HG03565 (cell line): ENCODE results near the gene ARSB.
"Not testable (repeated sequence)": the region's sequence is repeated elsewhere in the genome, so short reads cannot be mapped to it uniquely, and the experiment has no call there.

Experiments used
- ATAC-seq: cut with Tn5 transposase; IDR thresholded peaks from one replicate; pipeline ENCODE4 v1.9.1; 2021; ENCODE audit warnings: mild to moderate bottlenecking, moderate library complexity; ENCODE audit not compliant: unreplicated experiment

ARSB gene

DNA sequence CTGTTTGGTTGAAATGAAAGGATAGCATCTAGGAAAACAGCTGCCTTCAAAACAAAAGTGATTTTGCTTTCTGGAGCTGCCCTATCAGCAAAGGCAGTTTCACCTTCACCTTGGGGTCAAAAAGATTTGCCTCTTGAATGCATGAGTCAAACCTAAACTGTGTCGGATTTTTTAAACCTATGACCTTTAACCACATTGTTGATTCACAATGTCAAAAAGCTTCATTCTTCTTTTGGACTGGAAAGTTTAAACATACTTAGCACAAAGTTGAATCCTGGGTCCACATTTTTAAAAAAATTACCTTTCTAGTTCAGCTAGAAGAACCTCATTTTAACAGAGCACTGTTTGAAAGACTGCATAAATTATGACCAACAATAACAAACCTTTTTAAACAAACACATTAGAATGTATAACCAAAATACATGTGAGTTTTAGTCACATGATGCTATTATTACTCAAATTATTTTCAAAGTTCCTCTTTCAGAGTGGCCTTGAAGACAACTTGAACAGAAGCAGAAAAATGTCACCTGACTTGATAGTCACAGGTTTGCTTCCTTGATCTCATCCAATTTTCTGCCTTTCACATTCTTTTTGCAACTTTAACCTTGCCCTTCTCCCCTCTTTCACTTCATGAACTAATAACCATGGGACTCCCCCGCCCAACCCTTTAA is 226.8 kb downstream of the ARSB start:
- peak; percentile 65 for ATAC-seq

DNA sequence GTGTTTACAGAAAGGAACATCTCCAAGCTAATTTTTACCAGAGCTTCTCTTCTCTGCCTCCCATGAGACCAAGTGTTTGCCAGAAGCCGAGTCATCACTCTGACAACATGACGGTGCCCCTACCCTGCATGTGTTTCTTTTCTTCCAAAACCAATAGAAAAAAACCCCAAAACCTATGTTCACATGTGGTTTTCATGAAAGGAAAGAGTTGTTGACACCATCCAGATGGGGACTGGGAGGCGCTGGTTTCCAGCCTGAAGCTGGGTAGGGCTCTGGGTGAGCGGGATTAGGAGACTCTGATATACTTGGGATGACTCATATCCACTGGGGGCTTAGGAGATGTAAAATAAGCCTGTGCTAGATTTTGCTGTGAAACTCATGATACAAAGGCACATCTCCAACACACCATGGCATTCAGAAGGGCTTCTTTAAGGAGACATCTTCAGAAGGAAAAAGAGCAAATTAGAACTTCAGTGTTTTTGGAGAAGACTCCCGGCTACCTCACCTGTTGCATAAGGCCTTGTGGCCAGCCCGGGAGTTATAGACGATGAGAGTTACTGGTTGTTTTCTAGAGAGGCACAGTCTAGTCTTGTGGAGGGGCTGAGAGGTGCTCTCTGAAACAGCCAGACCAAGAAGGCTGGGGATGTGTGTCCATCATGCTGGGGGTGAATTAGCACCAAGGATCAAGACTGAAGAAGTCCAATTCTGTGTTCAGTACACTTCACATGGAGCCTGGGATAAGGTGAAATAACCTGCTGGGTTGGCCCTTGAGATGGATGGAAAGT is 227.6 kb downstream of the ARSB start:
- ATAC-seq = no peak

DNA sequence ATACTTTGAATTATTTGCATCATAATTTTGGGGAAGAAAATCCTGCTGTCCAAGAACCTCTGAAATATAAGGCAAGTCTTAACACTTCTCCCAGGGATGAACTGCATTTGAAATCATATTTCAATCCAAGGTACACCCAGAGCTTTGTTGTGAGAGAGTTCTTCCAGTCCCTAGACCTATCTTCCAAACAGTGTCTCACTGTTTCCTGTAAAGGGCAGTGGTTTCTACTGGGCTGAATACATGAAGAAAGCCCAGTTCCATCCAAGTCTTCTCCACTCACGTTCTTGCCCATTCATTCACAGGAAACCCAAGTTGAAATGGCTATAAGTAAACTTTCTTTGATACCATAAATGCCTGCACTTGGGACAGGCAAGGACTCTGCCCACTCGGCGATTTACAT is 228.3 kb downstream of the ARSB start:
- no peak for ATAC-seq

DNA sequence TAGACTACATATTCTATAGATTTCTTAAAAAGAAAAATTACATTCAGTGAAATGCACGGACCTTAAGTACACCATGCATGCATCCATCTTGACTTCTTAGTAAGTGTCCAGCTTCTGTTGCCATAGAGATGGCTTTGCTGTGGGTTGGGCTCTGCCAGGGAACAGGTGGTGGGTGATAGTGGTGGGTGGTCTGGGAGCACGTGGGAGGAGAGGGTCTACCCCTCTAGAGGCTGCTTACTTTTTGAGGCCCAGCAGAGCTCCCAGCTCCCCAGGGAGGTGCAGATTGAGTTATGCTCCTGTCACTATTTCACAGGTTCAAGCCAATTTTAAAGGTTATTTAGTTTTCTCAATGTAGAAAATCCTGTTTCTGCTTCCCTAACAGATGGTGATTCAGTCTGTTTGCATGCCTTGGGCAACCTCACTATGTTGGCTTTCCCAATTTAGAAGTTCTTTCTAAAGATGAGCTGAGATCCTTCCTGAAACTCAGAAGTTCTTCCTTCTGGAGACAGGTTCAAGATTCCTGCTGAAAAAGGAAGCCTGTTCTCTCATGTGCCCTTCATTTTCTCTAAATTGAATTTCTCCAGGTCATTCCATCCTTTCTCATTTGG is 229.2 kb downstream of the ARSB start:
- ATAC-seq = no peak

DNA sequence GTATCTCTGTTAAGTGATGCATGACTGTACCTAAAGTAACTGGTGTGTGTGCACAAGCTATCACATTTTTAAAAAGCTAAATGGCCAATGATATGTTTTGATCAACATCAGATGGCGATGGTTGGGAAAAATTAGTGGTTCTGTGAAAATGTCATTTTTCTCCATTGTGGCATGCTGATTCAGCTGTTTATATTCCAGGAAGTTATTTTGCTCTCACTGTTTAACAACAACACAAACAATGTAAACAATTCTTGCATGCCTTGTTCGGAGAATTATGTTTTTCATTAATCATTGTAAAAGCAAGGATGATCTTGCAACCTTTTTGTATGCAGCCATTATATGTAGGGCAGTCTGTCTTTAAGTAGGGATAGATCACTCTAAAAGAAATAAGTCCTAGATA is 230.5 kb downstream of the ARSB start:
- no peak for ATAC-seq

DNA sequence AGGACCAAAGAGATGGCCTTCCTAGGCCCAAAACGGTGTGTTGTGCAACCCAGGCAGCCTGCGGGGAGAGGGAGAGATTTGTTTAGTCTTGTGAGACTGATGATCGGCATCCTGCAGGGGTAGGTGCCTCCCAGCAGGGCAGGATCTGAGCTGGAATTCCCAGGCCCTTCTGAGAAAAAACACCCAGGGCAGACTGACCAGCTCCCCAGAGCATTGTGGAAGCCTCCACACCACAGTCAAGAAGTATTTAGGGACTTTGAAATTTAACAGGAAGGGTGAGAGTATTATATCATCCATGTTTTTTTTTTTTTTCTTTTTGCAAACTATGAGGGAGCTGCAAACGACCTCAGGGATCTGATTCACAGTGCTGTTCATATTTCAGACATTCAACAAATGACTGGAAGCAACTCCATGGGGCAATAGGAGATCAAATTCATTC is 232.0 kb downstream of the ARSB start:
- ATAC-seq = no peak

- no peak for ATAC-seq
These were observed 233.2 kb downstream of the ARSB start for GRCh38 chr5:78751872-78752271.

DNA sequence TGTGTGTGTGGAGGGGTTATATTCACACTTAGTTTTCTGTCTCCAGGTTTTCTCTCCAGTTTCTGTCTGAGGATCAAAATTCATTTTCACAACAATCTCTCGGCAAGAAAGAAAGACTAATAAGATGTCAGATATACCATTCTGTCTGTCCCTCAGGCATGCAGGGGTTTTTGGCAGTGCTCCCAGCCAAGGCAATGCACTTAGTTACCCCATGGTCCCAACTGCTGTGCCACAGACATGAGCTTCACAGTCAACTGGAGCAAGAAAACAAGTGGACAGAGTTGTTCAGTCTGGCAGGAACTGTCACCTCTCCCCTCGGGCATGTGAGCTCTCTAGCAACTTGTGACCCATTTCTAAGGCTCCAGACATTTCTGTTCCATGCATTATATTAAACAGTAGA is 234.8 kb downstream of the ARSB start:
- ATAC-seq = no peak

- ATAC-seq = no peak
These were observed 237.3 kb downstream of the ARSB start for GRCh38 chr5:78747705-78748359.

GRCh38 chr5:78747055-78747454 is 238.1 kb downstream of the ARSB start:
- ATAC-seq = no peak

DNA sequence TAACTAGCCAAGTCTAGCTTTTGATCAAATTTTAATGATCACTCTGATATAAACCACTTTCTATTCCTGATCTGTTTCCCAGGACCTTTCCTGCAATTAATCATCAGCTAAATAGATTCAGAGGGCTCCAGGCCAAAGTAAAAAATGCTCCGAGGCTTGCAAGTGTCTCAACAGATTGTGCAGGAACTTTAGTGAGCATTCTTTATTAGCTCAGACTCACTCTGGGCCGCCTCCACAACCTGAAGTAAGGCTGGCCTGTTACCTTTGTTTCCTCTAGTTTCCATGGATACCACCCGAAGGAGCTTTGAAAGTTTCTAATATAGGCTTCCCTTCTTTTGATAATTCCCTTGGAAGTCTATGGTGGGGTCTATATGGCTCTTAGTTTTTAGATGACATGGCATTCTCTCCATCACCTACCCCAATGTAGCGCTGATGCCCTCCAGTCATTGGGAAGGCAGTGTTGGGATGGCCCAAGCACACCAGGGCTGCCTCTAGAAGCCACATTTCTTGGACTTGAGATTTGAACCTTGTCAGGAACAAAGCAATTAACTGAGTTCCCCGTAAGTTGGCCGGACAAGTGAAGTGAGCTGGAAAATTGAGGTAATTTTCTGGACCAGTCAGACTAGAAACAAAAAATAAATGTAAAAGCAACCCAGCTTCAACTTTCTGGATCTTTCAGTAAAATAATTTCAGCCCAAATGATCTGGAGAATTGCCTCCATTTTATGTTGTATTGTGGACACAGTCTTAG is 238.9 kb downstream of the ARSB start:
- ATAC-seq = no peak

- ATAC-seq = no peak
These were observed 240.1 kb downstream of the ARSB start for GRCh38 chr5:78744951-78745534.

- ATAC-seq = no peak
These were observed 244.1 kb downstream of the ARSB start for GRCh38 chr5:78741019-78741418.

- ATAC-seq = no peak
These were observed 246.3 kb downstream of the ARSB start for GRCh38 chr5:78738693-78739300.

DNA sequence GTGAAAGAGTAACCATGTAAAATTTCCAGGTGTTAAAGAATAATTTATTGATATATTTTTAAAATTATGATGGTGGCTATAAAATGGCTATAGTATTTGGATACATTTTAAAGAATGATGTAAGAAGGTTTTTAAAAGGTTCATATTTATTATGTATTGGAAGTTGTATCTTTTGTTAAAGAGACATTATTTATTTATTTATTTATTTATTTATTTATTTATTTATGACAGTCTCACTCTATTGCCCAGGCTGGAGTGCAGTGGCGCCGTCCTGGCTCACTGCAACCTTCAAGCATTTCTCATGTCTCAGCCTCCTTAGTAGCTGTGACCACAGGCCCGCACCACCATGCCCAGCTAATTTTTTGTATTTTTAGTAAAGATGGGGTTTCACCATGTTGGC is 247.0 kb downstream of the ARSB start:
- no peak for ATAC-seq

GRCh38 chr5:78735834-78736463 is 249.2 kb downstream of the ARSB start:
- no peak for ATAC-seq

DNA sequence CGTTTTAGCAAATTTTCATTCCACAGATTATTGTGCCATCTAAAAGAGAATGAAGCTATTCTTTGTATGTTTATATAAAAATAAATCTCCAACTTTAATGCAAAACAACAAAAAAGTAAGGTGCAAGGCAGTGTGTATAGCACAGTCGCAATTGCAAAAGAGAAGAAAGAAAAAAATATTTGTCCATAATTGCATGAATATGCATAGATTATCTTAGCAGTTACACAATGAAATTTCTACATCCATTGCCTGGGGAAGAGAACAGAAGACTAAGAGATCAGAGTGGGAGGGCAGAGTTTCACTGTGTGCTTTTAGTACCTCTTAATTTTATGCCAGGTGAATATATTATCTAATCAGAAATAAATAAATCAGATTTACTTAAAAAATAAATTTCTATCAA is 250.2 kb downstream of the ARSB start:
- ATAC-seq = no peak

GRCh38 chr5:78734094-78734845 is 250.8 kb downstream of the ARSB start:
- no peak for ATAC-seq

GRCh38 chr5:78732721-78733120 is 252.4 kb downstream of the ARSB start:
- not testable (repeated sequence) for ATAC-seq
